Measurements from ENCODE around the gene PKP4.
A peak's percentile ranks its signal among the peaks of the same experiment; 100 is the strongest.
"Not testable (repeated sequence)": the region's sequence is repeated elsewhere in the genome, so short reads cannot be mapped to it uniquely, and the experiment has no call there.

The PKP4 gene

DNA sequence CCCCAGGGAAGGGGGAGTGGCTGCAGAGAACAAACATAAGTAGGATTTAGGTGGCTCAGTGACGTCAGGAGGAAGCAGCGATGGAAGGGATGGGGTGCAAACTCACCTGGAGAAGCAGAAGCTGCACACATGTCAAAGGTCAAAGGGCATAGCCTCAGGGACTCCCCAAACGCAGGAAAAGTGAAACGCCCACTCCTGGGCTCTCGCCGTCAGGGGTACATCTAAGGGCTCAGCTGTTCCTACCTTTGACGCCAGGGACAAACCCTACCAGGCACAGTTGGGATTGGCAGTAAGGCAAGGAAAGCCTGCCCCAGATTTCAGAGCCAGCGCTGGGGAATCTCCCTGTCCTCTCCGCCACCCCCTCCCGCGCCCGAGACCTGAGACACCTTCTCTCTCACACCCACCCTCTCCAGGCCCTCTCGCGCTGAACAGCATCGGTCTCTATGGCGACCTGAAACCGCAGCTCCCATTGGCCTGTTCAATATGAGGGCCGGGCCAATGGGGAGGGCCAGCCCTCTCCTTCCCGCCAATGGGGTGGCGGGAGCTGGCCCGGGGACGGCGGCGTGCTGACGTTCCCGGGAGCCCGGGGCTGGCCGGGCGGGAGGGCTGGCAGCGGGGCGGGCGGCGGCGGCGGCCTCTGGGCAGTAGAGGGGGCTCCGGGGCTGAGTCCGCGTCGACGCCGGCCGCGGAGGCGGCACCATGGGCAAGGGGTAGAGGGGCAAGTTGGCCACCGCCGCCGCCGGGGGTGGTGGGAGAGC, at the start of gene PKP4, which contains the start of gene CCDC148:
Gene PKP4 (plus strand): TSS at position 644 of the 758 bp plus-strand sequence. CDS start 76,233 bp downstream, outside the sequence.
Gene CCDC148 (minus strand): TSS at position 445 of the 758 bp plus-strand sequence. CDS start 314 bp downstream, at position 131.
- DNase-seq, result peak; percentile 77

GRCh38 chr2:158407031-158407430, 49.7 kb upstream of the PKP4 start:
- no peak for DNase-seq

- DNase-seq, result no peak
Observed at GRCh38 chr2:158410132-158410531, 46.6 kb upstream of the PKP4 start.

GRCh38 chr2:158411748-158412147, 45.0 kb upstream of the PKP4 start:
- no peak for DNase-seq

- DNase-seq, result no peak
Observed at GRCh38 chr2:158412206-158412605, 44.5 kb upstream of the PKP4 start.

DNA sequence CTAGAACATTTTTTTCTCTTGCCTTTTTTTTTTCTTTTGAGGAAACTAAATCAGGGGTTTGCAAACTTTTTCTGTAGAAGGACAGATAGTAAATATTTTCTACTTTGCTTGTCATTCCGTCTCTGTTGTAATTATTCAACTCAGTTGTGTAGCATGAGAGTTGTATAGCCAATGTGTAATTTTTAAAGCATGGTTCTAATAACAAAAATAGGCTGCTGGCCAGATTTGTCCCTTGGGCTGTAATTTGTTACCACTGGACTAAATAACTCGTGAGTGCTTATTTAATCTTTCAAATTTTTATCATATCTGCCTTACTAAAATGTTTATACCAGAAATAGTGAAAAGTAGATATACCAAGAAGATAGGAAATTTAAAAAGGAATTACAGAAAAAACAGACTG, 43.2 kb upstream of the PKP4 start:
- no peak for DNase-seq

- no peak for DNase-seq
Observed at GRCh38 chr2:158414538-158414937, 42.2 kb upstream of the PKP4 start.

- DNase-seq, result no peak
Observed at GRCh38 chr2:158432117-158432516, 24.6 kb upstream of the PKP4 start.

DNA sequence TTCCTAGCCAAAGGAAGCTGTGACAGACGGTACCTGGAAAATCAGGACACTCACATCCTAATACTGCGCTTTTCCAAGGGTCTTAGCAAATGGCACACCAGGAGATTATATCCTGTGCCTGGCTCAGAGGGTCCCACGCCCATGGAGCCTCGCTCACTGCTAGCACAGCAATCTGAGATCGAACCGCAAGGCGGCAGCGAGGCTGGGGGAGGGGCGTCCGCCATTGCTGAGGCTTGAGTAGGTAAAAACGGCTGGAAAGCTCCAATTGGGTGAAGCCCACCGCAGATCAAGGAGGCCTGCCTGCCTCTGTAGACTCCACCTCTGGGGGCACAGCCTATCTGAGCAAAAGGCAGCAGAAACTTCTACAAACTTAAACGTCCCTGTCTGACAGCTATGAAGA, 23.0 kb upstream of the PKP4 start:
- DNase-seq, result not testable (repeated sequence)

DNA sequence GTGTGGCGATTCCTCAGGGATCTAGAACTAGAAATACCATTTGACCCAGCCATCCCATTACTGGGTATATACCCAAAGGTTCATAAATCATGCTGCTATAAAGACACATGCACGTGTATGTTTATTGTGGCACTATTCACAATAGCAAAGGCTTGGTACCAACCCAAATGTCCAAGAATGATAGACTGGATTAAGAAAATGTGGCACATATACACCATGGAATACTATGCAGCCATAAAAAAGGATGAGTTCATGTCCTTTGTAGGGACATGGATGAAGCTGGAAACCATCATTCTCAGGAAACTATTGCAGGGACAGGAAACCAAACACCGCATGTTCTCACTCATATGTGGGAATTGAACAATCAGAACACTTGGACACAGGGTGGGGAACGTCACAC, 17.7 kb upstream of the PKP4 start:
- DNase-seq, result not testable (repeated sequence)

DNA sequence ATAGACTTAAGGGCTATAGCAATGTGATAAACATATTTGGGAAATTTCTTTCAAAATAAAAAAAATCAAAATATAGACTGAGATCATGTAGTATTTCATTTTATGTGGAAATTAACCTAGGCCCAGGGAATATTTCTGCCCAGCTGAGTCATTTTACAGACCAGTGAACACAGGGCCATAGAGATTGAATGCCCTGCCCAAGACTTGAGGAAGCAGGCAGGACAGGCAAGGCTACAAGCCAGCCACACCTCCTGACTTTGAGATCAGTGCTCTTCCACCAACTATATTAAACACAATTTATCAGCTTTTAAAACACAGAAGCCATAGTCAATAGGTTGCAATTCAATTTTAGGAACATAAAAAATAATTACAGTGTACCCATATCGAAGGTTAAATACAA, 13.1 kb upstream of the PKP4 start:
- no peak for DNase-seq

GRCh38 chr2:158457092-158457825, 507 bp downstream of the PKP4 start:
- no peak for DNase-seq

DNA sequence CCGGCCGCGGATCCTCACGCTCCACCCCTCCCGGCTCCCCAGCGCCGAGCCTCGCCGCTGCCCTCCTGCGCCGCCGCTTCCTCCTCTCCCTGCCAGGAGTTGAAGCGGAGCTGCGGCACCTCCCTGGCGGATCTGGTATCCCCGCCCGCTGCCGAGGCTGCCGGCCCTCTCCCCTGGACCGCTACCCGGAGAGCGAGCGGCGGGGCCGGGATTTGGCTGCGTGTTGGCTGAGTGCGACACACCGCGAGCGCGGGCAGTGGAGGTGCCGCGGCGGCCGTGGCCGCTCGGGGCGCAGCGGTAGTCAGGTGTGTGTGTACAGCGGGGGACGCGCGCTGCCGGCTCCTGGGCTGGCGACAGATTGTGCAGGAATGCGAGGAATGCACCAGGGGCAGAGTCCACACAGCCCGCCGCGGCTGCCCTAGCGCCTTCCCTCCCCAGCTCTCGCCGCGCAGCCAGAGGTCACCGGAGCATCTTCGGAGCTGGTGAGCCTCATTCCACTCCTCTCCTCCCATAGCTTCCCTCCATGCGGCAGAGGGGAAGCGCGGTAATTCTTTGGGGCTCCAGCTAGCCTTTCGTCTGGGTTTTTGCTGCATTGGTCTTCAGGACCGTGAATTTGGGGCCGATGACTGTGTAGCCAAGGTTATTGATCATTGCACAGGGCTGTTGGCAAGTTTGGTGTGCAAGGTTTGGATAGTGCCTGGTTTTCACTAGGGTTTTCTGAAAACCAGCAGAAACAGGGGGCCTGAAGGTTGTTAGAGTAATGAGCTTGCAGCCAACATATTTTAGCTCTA, 1.3 kb downstream of the PKP4 start:
- no peak for DNase-seq

DNA sequence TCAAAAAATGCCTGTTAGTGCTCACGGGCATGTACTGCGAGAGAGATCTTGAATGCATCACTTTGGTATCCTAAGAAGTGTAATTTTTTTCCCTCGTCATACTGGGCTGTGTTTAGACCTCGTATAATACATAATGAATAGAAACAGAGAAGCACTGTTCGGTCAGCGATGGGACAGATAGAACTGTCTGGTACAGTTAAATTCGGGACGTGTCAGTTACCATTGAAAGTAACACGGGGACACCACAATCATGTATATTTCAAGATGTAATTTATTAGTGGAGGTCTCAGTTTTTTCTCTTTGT, 1.8 kb downstream of the PKP4 start:
- DNase-seq, result no peak

GRCh38 chr2:158459161-158460003, 2.6 kb downstream of the PKP4 start:
- no peak for DNase-seq

DNA sequence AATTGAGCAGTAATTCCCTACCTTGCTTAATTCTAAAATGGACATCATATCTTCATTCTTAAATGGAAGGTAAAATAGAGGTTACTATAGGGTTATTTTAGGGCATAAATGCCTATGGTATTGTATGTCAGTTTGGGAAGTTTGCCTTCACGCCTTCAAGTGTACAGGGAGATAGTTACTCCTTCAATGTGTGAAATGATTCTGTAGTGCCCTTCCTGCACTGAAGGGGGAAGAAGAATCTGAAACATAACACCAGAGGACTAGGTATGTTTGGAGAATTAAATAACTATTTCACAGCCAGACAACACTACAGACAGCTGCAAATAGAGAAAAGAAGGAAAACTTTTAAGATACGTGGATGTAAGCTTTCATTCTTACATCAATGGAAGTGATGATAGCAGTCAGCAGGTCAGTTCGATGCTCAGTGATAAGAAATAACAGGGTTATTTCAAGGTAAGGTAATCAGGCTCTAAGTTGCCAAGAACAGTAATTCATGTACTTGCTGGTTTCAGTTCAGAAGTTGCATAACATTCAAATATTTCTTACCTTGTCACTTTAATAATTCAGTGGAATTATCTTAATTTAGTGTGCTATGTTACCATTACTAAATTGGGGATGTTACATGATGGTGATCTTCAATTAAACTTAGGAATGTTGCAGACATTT, 4.0 kb downstream of the PKP4 start:
- DNase-seq, result no peak

GRCh38 chr2:158463496-158464095, 6.8 kb downstream of the PKP4 start:
- no peak for DNase-seq

- DNase-seq, result no peak
Observed at GRCh38 chr2:158464426-158465281, 7.9 kb downstream of the PKP4 start.

GRCh38 chr2:158467248-158467647, 10.5 kb downstream of the PKP4 start:
- no peak for DNase-seq

DNA sequence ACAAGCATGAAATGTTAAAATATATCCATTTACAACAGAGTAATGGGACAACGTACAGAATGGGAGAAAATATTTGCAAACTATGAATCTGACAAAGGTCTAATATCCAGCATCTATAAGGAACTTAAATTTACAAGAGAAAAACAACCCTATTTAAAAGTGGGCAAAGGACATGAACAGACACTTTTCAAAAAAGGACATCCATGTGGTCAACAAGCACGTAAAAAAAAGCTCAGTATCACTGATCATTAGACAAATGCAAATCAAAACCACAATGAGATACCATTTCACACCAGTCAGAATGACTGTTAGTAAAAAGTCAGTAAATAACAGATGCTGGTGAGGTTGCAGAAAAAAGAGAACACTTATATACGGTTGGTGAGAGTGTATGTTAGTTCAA, 16.1 kb downstream of the PKP4 start:
- not testable (repeated sequence) for DNase-seq

GRCh38 chr2:158473300-158473699, 16.5 kb downstream of the PKP4 start:
- DNase-seq, result not testable (repeated sequence)
